K562 (cell line): ENCODE data around the gene ESRRB. TPM values are rescaled to one million over a fixed set of nuclear protein-coding genes. Genes with fewer than 3 reads are reported as not detected.

Source experiments
- ATAC-seq: fragments of 200-7000 bp; cut with Tn5 transposase; 3 replicates; pipeline ENCODE4 v1.9.1; 2020; ENCODE audit warnings: moderate library complexity
- BruUV-seq: library from RNA; stranded (reverse); fragments of 400-500 nt; replicated peaks from 2 replicates; lab custom pipeline; 2021; lab: Mats Ljungman, UMichigan
- CTCF ChIA-PET: fragments of 300-600 bp; formaldehyde crosslinking; extraction: SDS; loops from one replicate; lab custom pipeline; 2021; ENCODE audit warnings: low intra/inter-chr PET ratio; lab: Yijun Ruan, JAX
- POLR2A ChIA-PET: fragments of 300-600, 350-650 bp; sonication (Branson Sonifier 250); formaldehyde crosslinking; extraction: SDS; loops from one replicate; lab custom pipeline; 2021; ENCODE audit warnings: antibody characterized with exemption, inconsistent platforms; lab: Yijun Ruan, JAX
- DNase-seq, 4 experiments: peaks; one replicate each; pipeline versions ENCODE4 v3.0.0 to v3.0.0-alpha.2; 2011 to 2018; ENCODE audit warnings: low spot score in 3 of 4, mixed read lengths in 3 of 4; ENCODE audit errors: extremely low read depth in 1 of 4
- FAIRE-seq: peaks from 2 replicates; lab custom pipeline; 2011; peaks lifted over from hg19 to GRCh38; lab: Jason Lieb, UNC
- H2AFZ ChIP-seq: 2 replicates; pipeline ENCODE4 v1.6.0; 2011; ENCODE audit warnings: low read depth, low read length, control low read depth, inconsistent platforms
- H3K27ac ChIP-seq: fragments of 200-600 bp; 3 replicates; pipeline ENCODE4 v1.8.0; 2011; ENCODE audit warnings: low read depth, mild to moderate bottlenecking, control low read depth, inconsistent platforms, low read length, moderate library complexity, mixed read lengths; ENCODE audit errors: extremely low read depth
- H3K27me3 ChIP-seq, 2 experiments: fragments of 300-600 bp in 1 of 2; 2 replicates in 1 of 2; 3 replicates in 1 of 2; pipeline versions ENCODE4 v1.6.0 to v1.8.0; 2011; ENCODE audit warnings: inconsistent platforms in 2 of 2, low read length in 2 of 2, mild to moderate bottlenecking in 1 of 2, mixed read lengths in 1 of 2, moderate library complexity in 1 of 2; ENCODE audit not compliant: control insufficient read depth in 2 of 2, insufficient read depth in 2 of 2
- H3K36me3 ChIP-seq: fragments of 300-600 bp; 3 replicates; pipeline ENCODE4 v1.8.0; 2011; ENCODE audit warnings: mild to moderate bottlenecking, low read length, inconsistent platforms; ENCODE audit not compliant: control insufficient read depth, insufficient read depth
- H3K4me1 ChIP-seq, 2 experiments: fragments of 200-600 bp in 1 of 2; replicated peaks in 1 of 2; 2 replicates in 1 of 2; 3 replicates in 1 of 2; pipeline versions ENCODE4 v1.5.1 to v1.8.0; 2011; ENCODE audit warnings: inconsistent platforms in 2 of 2, low read length in 2 of 2, mild to moderate bottlenecking in 1 of 2, mixed read lengths in 1 of 2, moderate library complexity in 1 of 2; ENCODE audit not compliant: control insufficient read depth in 2 of 2, insufficient read depth in 2 of 2
- H3K4me2 ChIP-seq: 2 replicates; pipeline ENCODE4 v1.6.1; 2011; ENCODE audit warnings: low read length, control low read depth, inconsistent platforms, mixed read lengths; ENCODE audit not compliant: insufficient read depth
- H3K4me3 ChIP-seq: fragments of 200-600 bp; sonication (generic), shearing (Covaris generic); 2 replicates; pipeline ENCODE4 v1.5.1; 2016; ENCODE audit warnings: control low read depth, inconsistent platforms
- H3K79me2 ChIP-seq: fragments of 200-600 bp; 3 replicates; pipeline ENCODE4 v1.8.0; 2011; ENCODE audit warnings: low read length, inconsistent platforms; ENCODE audit not compliant: control insufficient read depth, insufficient read depth
- H3K9ac ChIP-seq, 2 experiments: 2 replicates each; pipeline versions ENCODE4 v1.6.0 to v1.6.1; 2011; ENCODE audit warnings: low read depth in 2 of 2, low read length in 2 of 2, control low read depth in 1 of 2, inconsistent platforms in 1 of 2, mild to moderate bottlenecking in 1 of 2, mixed read lengths in 1 of 2; ENCODE audit not compliant: insufficient read depth in 1 of 2
- H3K9me1 ChIP-seq: one replicate; pipeline ENCODE4 v1.6.0; 2011; ENCODE audit warnings: inconsistent platforms, mild to moderate bottlenecking, low read length, moderate library complexity; ENCODE audit not compliant: control insufficient read depth, insufficient read depth
- H3K9me3 ChIP-seq: replicated peaks from 2 replicates; pipeline ENCODE4 v1.5.1; 2011; ENCODE audit warnings: low read depth, low read length, inconsistent platforms; ENCODE audit not compliant: control insufficient read depth, insufficient read depth
- H4K20me1 ChIP-seq: replicated peaks from 2 replicates; pipeline ENCODE4 v1.6.1; 2011; ENCODE audit warnings: low read length, inconsistent platforms, mixed read lengths; ENCODE audit not compliant: control insufficient read depth, insufficient read depth
- ESRRA ChIP-seq: fragments of 450-650 bp; IDR thresholded peaks from 2 replicates; pipeline ENCODE4 v1.6.1; 2014; ENCODE audit warnings: low read depth, mild to moderate bottlenecking, moderate library complexity, borderline replicate concordance
- KAT8 ChIP-seq: fragments of 450-650 bp; IDR thresholded peaks from 2 replicates; pipeline ENCODE4 v1.6.1; 2016; ENCODE audit warnings: low read depth, mild to moderate bottlenecking
- KLF6 ChIP-seq: fragments of 250-450 bp; sonication (Bioruptor Pico); IDR thresholded peaks from 2 replicates; pipeline ENCODE4 v1.4.0; 2020; ENCODE audit warnings: mild to moderate bottlenecking, moderate library complexity, borderline replicate concordance
- WGBS: fragments of 100-300 bp; shearing (Covaris generic); methylation state at CpG from one replicate; pipeline ENCODE4 v1.1.6; 2016; ENCODE audit warnings: low coverage, mixed read lengths; ENCODE audit not compliant: insufficient coverage; ENCODE audit errors: missing lambda C conversion rate; 5-methylcytosine and 5-hydroxymethylcytosine counted together
- in situ Hi-C: fragments of 300-500 bp; cut with MboI; formaldehyde crosslinking; loops from 4 replicates; pipeline ENCODE4 v1.15.0; 2018; ENCODE audit warnings: inconsistent platforms, mixed read lengths
- intact Hi-C: fragments of 100-400 bp; cut with micrococcal nuclease; formaldehyde crosslinking; loops from 2 replicates; pipeline ENCODE4 v1.14.2; 2022
- polyA plus RNA-seq, 8 experiments: library from polyadenylated mRNA; depleted of rRNA in 4 of 8; stranded (reverse) in 5 of 8; unstranded in 3 of 8; fragments of >200 nt; fragmentation: Nextera tagmentation in 2 of 8; fragmentation: Illumina TruSeq in 1 of 8; extraction: Ambion mirVana in 2 of 8; extraction: Trizol in 1 of 8; gene quantifications; 2 replicates each; pipeline versions ENCODE4 v1.2.1 to v1.2.3, GENCODE V29; 2011 to 2014; ENCODE audit warnings: inconsistent platforms in 1 of 8, missing spikeins in 1 of 8
- total RNA-seq, 7 experiments: library from RNA; depleted of rRNA in 6 of 7; stranded (reverse); fragments of >200 nt in 6 of 7; fragmentation: Illumina TruSeq in 2 of 7; extraction: Trizol in 2 of 7; gene quantifications; 2 replicates each; pipeline versions ENCODE4 v1.2.1 to v1.2.3, GENCODE V29; 2011 to 2021; ENCODE audit warnings: low replicate concordance in 1 of 7
- TF ChIP-seq, protein P1 (sequence below): IDR thresholded peaks from 3 replicates; pipeline ENCODE4 v1.6.1; 2011; ENCODE audit warnings: borderline replicate concordance, mild to moderate bottlenecking, moderate library complexity; ENCODE audit not compliant: insufficient read length; ENCODE audit errors: extremely low read depth
- TF ChIP-seq, protein P2 (sequence below): sonication (generic); formaldehyde crosslinking; IDR thresholded peaks from 2 replicates; pipeline ENCODE4 v1.8.0; 2022; ENCODE audit warnings: mild to moderate bottlenecking, missing genetic modification reagents, borderline replicate concordance

The ESRRB gene
- total and polyA plus RNA-seq, 9 of the 15 experiments (the other 6 are each of a cell fraction or from before 2014, with no cell fraction given): 3.2 to 24.7 (median 14.5) TPM

DNA sequence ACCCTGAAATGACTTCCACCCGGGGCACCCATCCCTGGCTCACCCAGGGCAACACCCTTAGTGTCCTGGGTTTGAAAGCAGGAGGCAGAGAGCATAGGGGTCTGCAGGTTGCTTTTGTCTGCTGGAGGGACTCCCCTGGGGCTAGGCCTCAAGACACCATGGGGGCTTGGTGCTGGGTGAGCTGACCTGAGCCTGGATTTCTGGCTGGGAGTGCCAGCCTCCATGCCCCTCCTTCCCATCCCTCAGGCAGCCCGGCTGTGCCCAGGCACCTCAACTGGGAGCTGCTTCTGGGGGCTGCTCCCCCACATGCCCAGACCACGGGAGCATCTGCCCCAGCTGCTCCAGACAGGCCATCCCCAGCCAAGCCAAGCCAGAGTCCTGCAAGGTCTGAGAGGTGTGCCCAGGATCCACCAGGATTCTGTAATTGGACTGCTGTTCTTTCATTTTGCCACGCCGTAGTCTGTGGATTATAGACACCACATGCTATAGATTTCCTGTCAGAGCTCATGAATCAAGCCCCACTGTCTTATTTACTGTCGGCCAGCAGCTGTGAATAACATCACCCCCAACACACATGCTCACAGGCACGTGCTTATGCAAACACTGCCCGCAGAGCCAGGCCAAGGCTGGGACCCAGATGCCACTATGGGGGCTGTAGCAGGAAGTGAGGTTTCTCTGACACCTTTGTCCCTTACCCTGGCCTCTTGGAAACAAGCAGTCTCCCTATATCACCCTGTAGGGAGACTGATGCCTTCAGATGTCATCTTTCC, 29.4 kb upstream of the ESRRB start:
- TF ChIP-seq KLF6 (CRISPR knock-in tag) (no peak), KAT8 (no peak), ESRRA (no peak)
- TF ChIP-seq, protein P1, sequence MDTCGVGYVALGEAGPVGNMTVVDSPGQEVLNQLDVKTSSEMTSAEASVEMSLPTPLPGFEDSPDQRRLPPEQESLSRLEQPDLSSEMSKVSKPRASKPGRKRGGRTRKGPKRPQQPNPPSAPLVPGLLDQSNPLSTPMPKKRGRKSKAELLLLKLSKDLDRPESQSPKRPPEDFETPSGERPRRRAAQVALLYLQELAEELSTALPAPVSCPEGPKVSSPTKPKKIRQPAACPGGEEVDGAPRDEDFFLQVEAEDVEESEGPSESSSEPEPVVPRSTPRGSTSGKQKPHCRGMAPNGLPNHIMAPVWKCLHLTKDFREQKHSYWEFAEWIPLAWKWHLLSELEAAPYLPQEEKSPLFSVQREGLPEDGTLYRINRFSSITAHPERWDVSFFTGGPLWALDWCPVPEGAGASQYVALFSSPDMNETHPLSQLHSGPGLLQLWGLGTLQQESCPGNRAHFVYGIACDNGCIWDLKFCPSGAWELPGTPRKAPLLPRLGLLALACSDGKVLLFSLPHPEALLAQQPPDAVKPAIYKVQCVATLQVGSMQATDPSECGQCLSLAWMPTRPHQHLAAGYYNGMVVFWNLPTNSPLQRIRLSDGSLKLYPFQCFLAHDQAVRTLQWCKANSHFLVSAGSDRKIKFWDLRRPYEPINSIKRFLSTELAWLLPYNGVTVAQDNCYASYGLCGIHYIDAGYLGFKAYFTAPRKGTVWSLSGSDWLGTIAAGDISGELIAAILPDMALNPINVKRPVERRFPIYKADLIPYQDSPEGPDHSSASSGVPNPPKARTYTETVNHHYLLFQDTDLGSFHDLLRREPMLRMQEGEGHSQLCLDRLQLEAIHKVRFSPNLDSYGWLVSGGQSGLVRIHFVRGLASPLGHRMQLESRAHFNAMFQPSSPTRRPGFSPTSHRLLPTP: no peak
- TF ChIP-seq, protein P2, sequence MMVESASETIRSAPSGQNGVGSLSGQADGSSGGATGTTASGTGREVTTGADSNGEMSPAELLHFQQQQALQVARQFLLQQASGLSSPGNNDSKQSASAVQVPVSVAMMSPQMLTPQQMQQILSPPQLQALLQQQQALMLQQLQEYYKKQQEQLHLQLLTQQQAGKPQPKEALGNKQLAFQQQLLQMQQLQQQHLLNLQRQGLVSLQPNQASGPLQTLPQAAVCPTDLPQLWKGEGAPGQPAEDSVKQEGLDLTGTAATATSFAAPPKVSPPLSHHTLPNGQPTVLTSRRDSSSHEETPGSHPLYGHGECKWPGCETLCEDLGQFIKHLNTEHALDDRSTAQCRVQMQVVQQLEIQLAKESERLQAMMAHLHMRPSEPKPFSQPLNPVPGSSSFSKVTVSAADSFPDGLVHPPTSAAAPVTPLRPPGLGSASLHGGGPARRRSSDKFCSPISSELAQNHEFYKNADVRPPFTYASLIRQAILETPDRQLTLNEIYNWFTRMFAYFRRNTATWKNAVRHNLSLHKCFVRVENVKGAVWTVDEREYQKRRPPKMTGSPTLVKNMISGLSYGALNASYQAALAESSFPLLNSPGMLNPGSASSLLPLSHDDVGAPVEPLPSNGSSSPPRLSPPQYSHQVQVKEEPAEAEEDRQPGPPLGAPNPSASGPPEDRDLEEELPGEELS: no peak
- Histone ChIP-seq H4K20me1 (no peaks in the 10 kb centered on the region), H3K9me3 (no peaks in the 10 kb centered on the region), H3K4me3 (no peak overlapping the region), H3K79me2 (no peaks in the 10 kb centered on the region), H3K4me1 (peaks cover 0 to 3% of the 10 kb centered on the region in 2 experiments; a peak in 1 of 5 replicates), H3K9me1 (no peaks in the 10 kb centered on the region), H3K27me3 (no peaks in the 10 kb centered on the region), H3K4me2 (no peak overlapping the region), H3K27ac (no peak overlapping the region), H2AFZ (no peak overlapping the region), H3K36me3 (no peaks in the 10 kb centered on the region; the same call in 2 of the 3 replicates), H3K9ac (peak overlapping the region in 1 of 2 experiments; percentile 35; a peak in 1 of 4 replicates)
- intact Hi-C loops: no loop called here
- FAIRE-seq (no peak), ATAC-seq (no peak), DNase-seq (no peak)
- in situ Hi-C loops: no loop called here
- no TSS peak for BruUV-seq
- WGBS: 68% methylated on average over 4 of the region's 8 CpGs
- ChIA-PET CTCF (no interaction called here), POLR2A (no interaction called here)
